IMR-90 (cell line): ENCODE data around the gene RER1. TPM values are rescaled to one million over a fixed set of nuclear protein-coding genes. Genes with fewer than 3 reads are reported as not detected.

Experiments used
- ATAC-seq: fragments of 200-7000 bp; cut with Tn5 transposase; 2 replicates; pipeline ENCODE4 v1.9.1; 2020; ENCODE audit warnings: low read depth, mild to moderate bottlenecking, moderate library complexity
- BruUV-seq: library from RNA; stranded (reverse); fragments of 400-500 nt; replicated peaks from 2 replicates; lab custom pipeline; 2021; lab: Mats Ljungman, UMichigan
- CTCF ChIA-PET: fragments of 300-600 bp; formaldehyde crosslinking; extraction: SDS; loops from one replicate; lab custom pipeline; 2021; ENCODE audit warnings: antibody characterized with exemption; lab: Yijun Ruan, JAX
- POLR2A ChIA-PET: fragments of 300-600 bp; sonication (Branson Sonifier 250); formaldehyde crosslinking; loops from one replicate; lab custom pipeline; 2022; ENCODE audit warnings: antibody characterized with exemption; ENCODE audit not compliant: unreplicated experiment; lab: Charles Lee
- DNase-seq: peaks from one replicate; pipeline ENCODE4 v3.0.0; 2013
- H2AFZ ChIP-seq: replicated peaks from 2 replicates; pipeline ENCODE3; 2013; ENCODE audit warnings: low read length, mild to moderate bottlenecking; ENCODE audit not compliant: poor library complexity
- H2AK5ac ChIP-seq: 2 replicates; pipeline ENCODE4 v1.6.1; 2013; ENCODE audit warnings: low read depth, low read length, inconsistent platforms
- H2AK9ac ChIP-seq: replicated peaks from 2 replicates; pipeline ENCODE3; 2013; ENCODE audit warnings: mild to moderate bottlenecking, low read depth, low read length, moderate library complexity; ENCODE audit not compliant: poor library complexity
- H2BK120ac ChIP-seq: 2 replicates; pipeline ENCODE4 v1.6.1; 2013; ENCODE audit warnings: low read depth, low read length, inconsistent platforms
- H2BK15ac ChIP-seq: 3 replicates; pipeline ENCODE4 v1.6.1; 2013; ENCODE audit warnings: low read depth, low read length, inconsistent platforms
- H2BK20ac ChIP-seq: 2 replicates; pipeline ENCODE4 v1.6.1; 2013; ENCODE audit warnings: low read depth, mild to moderate bottlenecking, inconsistent platforms, low read length, moderate library complexity
- H2BK5ac ChIP-seq: 2 replicates; pipeline ENCODE4 v1.6.1; 2013; ENCODE audit warnings: mild to moderate bottlenecking, low read depth, low read length, inconsistent platforms; ENCODE audit not compliant: poor library complexity, severe bottlenecking
- H3K14ac ChIP-seq: replicated peaks from 2 replicates; pipeline ENCODE4 v1.6.1; 2013; ENCODE audit warnings: low read depth, low read length, inconsistent platforms
- H3K18ac ChIP-seq: 2 replicates; pipeline ENCODE4 v1.6.1; 2013; ENCODE audit warnings: low read depth, low read length, control low read depth
- H3K23ac ChIP-seq: 2 replicates; pipeline ENCODE4 v1.6.1; 2013; ENCODE audit warnings: low read depth, low read length, inconsistent platforms
- H3K27ac ChIP-seq: 2 replicates; pipeline ENCODE4 v1.5.1; 2013; ENCODE audit warnings: mild to moderate bottlenecking, control low read depth, low read length; ENCODE audit not compliant: insufficient read depth
- H3K27me3 ChIP-seq: 2 replicates; pipeline ENCODE4 v1.6.1; 2013; ENCODE audit warnings: low read length; ENCODE audit not compliant: control insufficient read depth, insufficient read depth
- H3K36me3 ChIP-seq: 2 replicates; pipeline ENCODE4 v1.6.1; 2013; ENCODE audit warnings: low read length, mixed read lengths; ENCODE audit not compliant: control insufficient read depth, insufficient read depth
- H3K4ac ChIP-seq: 2 replicates; pipeline ENCODE4 v1.6.1; 2013; ENCODE audit warnings: low read depth, low read length, inconsistent platforms
- H3K4me1 ChIP-seq: 2 replicates; pipeline ENCODE4 v1.6.1; 2013; ENCODE audit warnings: low read length, mixed read lengths; ENCODE audit not compliant: control insufficient read depth, insufficient read depth
- H3K4me2 ChIP-seq: 2 replicates; pipeline ENCODE4 v1.6.1; 2013; ENCODE audit warnings: low read depth, mild to moderate bottlenecking, control low read depth, low read length, moderate library complexity
- H3K4me3 ChIP-seq: 2 replicates; pipeline ENCODE4 v1.5.1; 2013; ENCODE audit warnings: low read depth, mild to moderate bottlenecking, control low read depth, low read length, moderate library complexity; ENCODE audit not compliant: insufficient read depth
- H3K56ac ChIP-seq: 2 replicates; pipeline ENCODE4 v1.6.1; 2013; ENCODE audit warnings: low read length, inconsistent platforms; ENCODE audit not compliant: insufficient read depth; ENCODE audit errors: extremely low read depth
- H3K79me1 ChIP-seq, 2 experiments: 2 replicates each; pipeline ENCODE4 v1.6.1; 2013; ENCODE audit warnings: low read length in 2 of 2, inconsistent platforms in 1 of 2, low read depth in 1 of 2
- H3K9ac ChIP-seq: 2 replicates; pipeline ENCODE4 v1.6.1; 2013; ENCODE audit warnings: low read depth, low read length, control low read depth
- H3K9me1 ChIP-seq: 2 replicates; pipeline ENCODE4 v1.6.1; 2013; ENCODE audit warnings: low read length, inconsistent platforms; ENCODE audit not compliant: insufficient read depth
- H3K9me3 ChIP-seq: 2 replicates; pipeline ENCODE4 v1.6.1; 2013; ENCODE audit warnings: low read length; ENCODE audit not compliant: control insufficient read depth, insufficient read depth
- H4K20me1 ChIP-seq: 2 replicates; pipeline ENCODE4 v1.6.1; 2013; ENCODE audit warnings: low read length, inconsistent platforms; ENCODE audit not compliant: insufficient read depth
- H4K5ac ChIP-seq: 2 replicates; pipeline ENCODE4 v1.6.1; 2013; ENCODE audit warnings: mild to moderate bottlenecking, low read depth, low read length, control low read depth
- H4K8ac ChIP-seq, 2 experiments: 2 replicates each; pipeline ENCODE4 v1.6.1; 2013; ENCODE audit warnings: low read depth in 2 of 2, low read length in 2 of 2, control low read depth in 1 of 2, inconsistent platforms in 1 of 2
- H4K91ac ChIP-seq: 2 replicates; pipeline ENCODE4 v1.6.1; 2013; ENCODE audit warnings: low read depth, low read length, inconsistent platforms; ENCODE audit not compliant: insufficient read depth
- NFE2L2 ChIP-seq: fragments of 150-350 bp; IDR thresholded peaks from 2 replicates; pipeline ENCODE4 v1.6.1; 2016; ENCODE audit warnings: low read depth, mild to moderate bottlenecking, low read length
- WGBS, 2 experiments: methylation state at CpG; one replicate each; pipeline versions ENCODE4 v1.1.5 to v1.1.7; 2013; ENCODE audit warnings: missing lambda C conversion rate in 2 of 2; ENCODE audit not compliant: insufficient read length in 1 of 2; ENCODE audit errors: extremely low coverage in 2 of 2; 5-methylcytosine and 5-hydroxymethylcytosine counted together
- dilution Hi-C: fragments of 300-500 bp; cut with HindIII; formaldehyde crosslinking; loops from one replicate; pipeline ENCODE4 v1.14.3; 2018; ENCODE audit warnings: low sequenced_read_pairs; ENCODE audit not compliant: unreplicated experiment
- in situ Hi-C: fragments of 300-500 bp; cut with MboI; formaldehyde crosslinking; loops from 3 replicates; pipeline ENCODE4 v1.14.3; 2019; ENCODE audit warnings: low sequenced_read_pairs, inconsistent platforms, mixed read lengths
- intact Hi-C: fragments of 100-400 bp; cut with micrococcal nuclease; formaldehyde crosslinking; loops from 2 replicates; pipeline ENCODE4 v1.10.0; 2022
- polyA plus RNA-seq, 3 experiments: library from polyadenylated mRNA; depleted of rRNA; stranded (reverse); fragments of >200 nt; gene quantifications; 2 replicates each; pipeline ENCODE4 v1.2.3, GENCODE V29; 2012; ENCODE audit warnings: low replicate concordance in 1 of 3
- total RNA-seq: library from RNA; depleted of rRNA; stranded (reverse); fragments of >200 nt; gene quantifications from 2 replicates; pipeline ENCODE4 v1.2.3, GENCODE V29; 2012

The RER1 gene
- total and polyA plus RNA-seq, 2 of the 4 experiments (the other 2 are of a cell fraction), result 47.1 to 240 TPM

- Histone ChIP-seq H2AK5ac (no peak overlapping the region), H3K4me1 (0 out of 2 replicates have a peak, but pooled peaks cover 3% of the 10 kb centered on the region), H2BK5ac (no peak overlapping the region), H3K56ac (no peak overlapping the region), H2AK9ac (no peak overlapping the region), H2BK20ac (no peak overlapping the region), H2BK120ac (peak overlapping the region; percentile 62; the same call in 1 of the 2 replicates), H4K91ac (no peak overlapping the region; the same call in 1 of the 2 replicates), H2AFZ (no peak overlapping the region), H3K36me3 (no peaks in the 10 kb centered on the region), H3K9me1 (no peaks in the 10 kb centered on the region), H4K8ac (no peak overlapping the region; a peak in 1 of 4 replicates), H3K18ac (no peak overlapping the region), H3K9ac (no peak overlapping the region), H3K27ac (no peak overlapping the region), H3K79me1 (no peaks in the 10 kb centered on the region), H3K4me3 (no peak overlapping the region), H2BK15ac (no peak overlapping the region), H3K14ac (no peak overlapping the region), H4K20me1 (no peaks in the 10 kb centered on the region), H3K9me3 (no peaks in the 10 kb centered on the region), H3K4ac (0 out of 2 replicates have a peak overlapping the region, but pooled peaks have one; percentile 30), H3K23ac (no peak overlapping the region; the same call in 1 of the 2 replicates), H3K27me3 (no peaks in the 10 kb centered on the region), H3K4me2 (no peak overlapping the region), H4K5ac (no peak overlapping the region)
- ChIA-PET POLR2A (no interaction called here), CTCF (interaction anchor here (1.1 kb wide), 1 partner anchor 11 kb away, joined by 3 read pairs; no protein-coding TSS in a partner anchor)
- DNase-seq, result peak; percentile 5
- peak; percentile 49 for ATAC-seq
- 100% methylated on average over 1 of the region's 11 CpGs; no CpG with 5 or more reads in 1 of the 2 experiments for WGBS, 2 experiments
- no TSS peak for BruUV-seq
- intact Hi-C loops (no loop called here), dilution Hi-C loops (no loop called here), in situ Hi-C loops (loop anchor here (25.0 kb wide), 1 partner anchor 398 kb away; no protein-coding TSS in a partner anchor)
- no peak for TF ChIP-seq NFE2L2
Observed at GRCh38 chr1:2360588-2361364, 30.9 kb upstream of the RER1 start.
